Measurements from ENCODE around the gene MAP2K7. TPM values are rescaled to one million over a fixed set of nuclear protein-coding genes. Genes with fewer than 3 reads are reported as not detected.

MAP2K7 gene
- total and polyA plus RNA-seq, 2 of the 4 experiments (the other 2 are of a cell fraction), result 4.1 to 15.6 TPM

GRCh38 chr19:7912697-7913564 lies 9.3 kb downstream of the MAP2K7 start:
- Histone ChIP-seq H3K9me3 (ENCODE audit: control insufficient read depth, insufficient read depth, low read length) (no peaks in the 10 kb centered on the region), H2AK5ac (ENCODE audit: low read depth, low read length) (no peak overlapping the region), H3K9me1 (ENCODE audit: insufficient read depth, low read length) (no peaks in the 10 kb centered on the region), H2AFZ (replicated peaks; ENCODE audit: low read length, poor library complexity) (no peak overlapping the region), H3K18ac (ENCODE audit: low read depth, low read length) (no peak overlapping the region), H3K23ac (ENCODE audit: low read depth, low read length) (no peak overlapping the region), H3K9ac (ENCODE audit: low read depth, low read length) (no peak overlapping the region), H2BK120ac (ENCODE audit: low read depth, low read length) (no peak overlapping the region), H3K4me2 (ENCODE audit: low read depth, low read length) (no peak overlapping the region), H2BK20ac (ENCODE audit: low read depth, low read length) (no peak overlapping the region), H2AK9ac (replicated peaks; ENCODE audit: low read depth, low read length, poor library complexity) (no peak overlapping the region), H2BK15ac (ENCODE audit: low read depth, low read length) (no peak overlapping the region), H4K5ac (ENCODE audit: low read depth, low read length) (no peak overlapping the region), H3K27me3 (ENCODE audit: control insufficient read depth, insufficient read depth, low read length) (peaks cover 11% of the 10 kb centered on the region), H3K56ac (ENCODE audit: extremely low read depth, insufficient read depth, low read length) (no peak overlapping the region), H4K91ac (ENCODE audit: insufficient read depth, low read depth, low read length) (no peak overlapping the region), H4K20me1 (ENCODE audit: insufficient read depth, low read length) (peaks cover 16% of the 10 kb centered on the region), H3K4me3 (ENCODE audit: insufficient read depth, low read depth, low read length) (no peak overlapping the region), H3K4ac (ENCODE audit: low read depth, low read length) (no peak overlapping the region), H2BK5ac (ENCODE audit: low read depth, low read length, poor library complexity, severe bottlenecking) (no peak overlapping the region), H3K36me3 (ENCODE audit: control insufficient read depth, insufficient read depth, low read length) (peaks cover 28% of the 10 kb centered on the region), H3K27ac (ENCODE audit: insufficient read depth, low read length) (no peak overlapping the region), H4K8ac (ENCODE audit: low read depth in 2 of 2, low read length in 2 of 2) (no peak overlapping the region), H3K79me1 (ENCODE audit: low read depth in 1 of 2, low read length in 2 of 2) (peaks cover 0 to 11% of the 10 kb centered on the region in 2 experiments; a peak in 2 of 4 replicates), H3K4me1 (ENCODE audit: control insufficient read depth, insufficient read depth, low read length) (peaks cover 10% of the 10 kb centered on the region; the same call in 1 of the 2 replicates), H3K14ac (replicated peaks; ENCODE audit: low read depth, low read length) (no peak overlapping the region)
- 97% methylated on average over 17 of the region's 39 CpGs; no CpG with 5 or more reads in 1 of the 2 experiments for WGBS, 2 experiments (ENCODE audit: extremely low coverage in 2 of 2, insufficient read length in 1 of 2)
- ChIA-PET CTCF (no interaction called here), POLR2A (ENCODE audit: unreplicated experiment) (no interaction called here)
- dilution Hi-C loops (cut with HindIII; ENCODE audit: low sequenced_read_pairs, unreplicated experiment), result no loop called here
- DNase-seq (no peak), ATAC-seq (ENCODE audit: low read depth) (no peak)
- no TSS peak for BruUV-seq (replicated peaks)
- in situ Hi-C loops (cut with MboI; ENCODE audit: low sequenced_read_pairs), result no loop called here
- intact Hi-C loops (cut with micrococcal nuclease), result no loop called here
- TF ChIP-seq SMC3 (IDR thresholded peaks at IDR 0.05; ENCODE audit: low read depth, low read length) (no peak), BHLHE40 (IDR thresholded peaks at IDR 0.05; ENCODE audit: low read depth, low read length) (no peak)
